ENCODE data around the gene UST.

- TF ChIP-seq CTCF (conservative IDR thresholded peaks at IDR 0.05; ENCODE audit: low read depth, low read length) (no peak), EZH2phosphoT487 (IDR thresholded peaks at IDR 0.05; ENCODE audit: borderline replicate concordance, low read length) (no peak)
These were observed 278 bp downstream of the UST start for GRCh38 chr6:148747145-148747470.
